Anterior cingulate cortex (tissue), 58 donors: Measurements from ENCODE around the gene WSB1.
A peak's percentile ranks its signal among the peaks of the same experiment; 100 is the strongest.
"Not testable (repeated sequence)": the region's sequence is repeated elsewhere in the genome, so short reads cannot be mapped to it uniquely, and the experiment has no call there.

Experiments
- DNase-seq, 58 donors: peaks; one replicate each; lab custom pipeline; 2025; lab: John Stamatoyannopoulos, UW

WSB1 gene

DNA sequence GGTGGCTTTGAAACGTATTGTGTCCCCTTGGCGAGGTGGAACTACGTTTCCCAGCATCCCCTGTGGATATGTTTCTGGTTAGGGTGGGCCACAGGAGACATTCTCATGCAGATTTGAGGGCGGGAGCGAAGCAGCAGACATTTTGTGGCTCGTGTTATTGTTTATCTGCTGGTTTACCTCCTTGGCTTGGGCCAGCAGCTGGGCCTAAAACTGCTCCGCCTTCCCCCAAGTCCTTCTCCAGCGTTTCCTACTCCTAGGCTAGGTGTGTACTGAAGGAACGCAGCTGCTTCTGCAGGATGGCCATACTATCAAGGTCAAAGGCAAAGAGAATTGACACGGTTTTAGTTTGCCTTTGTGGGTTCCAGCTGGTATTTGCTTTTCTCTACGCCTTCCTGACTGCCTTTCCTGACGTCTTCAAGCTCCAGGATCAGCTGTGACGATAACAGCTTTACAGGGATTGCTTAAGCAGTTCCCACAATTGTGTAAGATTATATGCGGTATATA is 17.2 kb upstream of the WSB1 start:
- no peak for DNase-seq

DNA sequence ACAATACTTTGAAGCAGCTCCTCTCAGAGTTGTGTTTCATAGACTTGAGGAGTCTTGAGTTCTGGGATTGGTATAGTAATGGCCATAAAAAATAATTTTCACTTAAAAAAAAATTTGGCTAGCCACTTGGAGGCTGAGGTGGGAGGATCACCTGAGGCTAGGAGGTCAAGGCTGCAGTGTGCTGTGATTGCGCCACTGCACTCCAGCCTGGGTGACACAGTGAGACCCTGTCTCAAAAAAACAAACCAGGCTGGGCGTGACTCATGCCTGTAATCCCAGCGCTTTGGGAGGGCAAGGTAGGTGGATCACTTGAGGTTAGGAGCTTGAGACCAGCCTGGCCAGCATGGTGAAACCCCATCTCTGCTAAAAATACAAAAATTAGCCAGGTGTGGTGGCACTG is 14.8 kb upstream of the WSB1 start:
- DNase-seq = not testable (repeated sequence)

DNA sequence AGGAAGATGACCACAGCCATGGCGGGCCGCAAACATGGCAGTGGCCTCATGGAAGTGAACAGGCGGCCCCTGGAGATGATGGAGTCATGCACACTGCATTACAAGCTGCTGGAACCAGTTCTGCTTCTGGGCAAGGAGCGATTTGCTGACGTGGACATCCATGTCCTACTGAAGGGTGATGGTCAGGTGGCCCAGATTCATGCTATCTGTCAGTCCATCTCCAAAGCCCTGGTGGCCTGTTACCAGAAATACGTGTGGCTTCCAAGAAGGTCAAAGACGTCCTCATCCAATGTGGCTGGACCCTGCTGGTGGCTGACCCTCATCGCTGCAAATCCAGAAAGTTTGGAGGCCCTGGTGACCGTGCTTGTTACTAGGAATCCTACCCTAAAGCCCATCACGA is 13.4 kb upstream of the WSB1 start:
- DNase-seq = no peak

DNA sequence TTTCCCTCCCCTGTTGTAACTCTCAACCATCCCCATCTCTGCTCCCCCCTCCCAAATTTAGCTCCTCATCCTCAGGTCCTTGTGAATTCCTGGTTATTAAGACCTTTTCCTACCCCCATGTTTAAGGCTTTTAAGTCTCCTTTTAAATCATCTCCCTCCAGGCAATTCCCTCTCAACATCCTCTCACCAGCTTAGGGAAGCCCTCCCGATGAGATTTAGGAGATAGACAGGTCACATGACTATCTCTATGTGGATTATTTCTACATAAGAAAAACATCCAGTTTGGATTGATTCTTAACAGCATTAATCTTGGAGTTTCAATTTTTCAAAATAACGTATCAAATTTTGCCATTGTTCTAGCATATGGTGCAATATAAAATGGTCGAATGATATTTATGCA is 12.5 kb upstream of the WSB1 start:
- no peak for DNase-seq

DNA sequence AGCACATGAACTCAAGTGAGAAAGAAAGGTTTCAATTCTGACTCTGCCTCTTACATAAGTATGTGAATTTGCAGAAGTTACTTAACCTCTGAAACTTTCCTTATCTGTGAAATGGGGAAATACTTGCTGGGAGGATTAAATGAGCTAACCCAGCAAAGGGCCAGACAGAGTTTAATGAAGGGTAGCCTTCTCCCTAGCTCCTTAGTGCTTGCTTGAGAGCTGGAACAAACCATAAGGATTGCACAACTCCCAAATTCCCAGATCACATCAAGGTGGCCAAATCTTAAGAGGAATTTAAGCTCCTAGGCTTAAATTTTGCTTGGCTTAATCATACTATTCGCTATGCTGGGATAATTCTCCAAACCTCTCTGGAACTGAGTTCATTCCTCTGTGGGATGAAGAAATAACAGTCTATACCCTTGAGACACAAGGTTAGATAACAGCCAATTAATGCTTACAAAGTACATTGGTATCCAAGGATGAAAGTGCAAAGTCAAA is 11.8 kb upstream of the WSB1 start:
- no peak for DNase-seq

DNA sequence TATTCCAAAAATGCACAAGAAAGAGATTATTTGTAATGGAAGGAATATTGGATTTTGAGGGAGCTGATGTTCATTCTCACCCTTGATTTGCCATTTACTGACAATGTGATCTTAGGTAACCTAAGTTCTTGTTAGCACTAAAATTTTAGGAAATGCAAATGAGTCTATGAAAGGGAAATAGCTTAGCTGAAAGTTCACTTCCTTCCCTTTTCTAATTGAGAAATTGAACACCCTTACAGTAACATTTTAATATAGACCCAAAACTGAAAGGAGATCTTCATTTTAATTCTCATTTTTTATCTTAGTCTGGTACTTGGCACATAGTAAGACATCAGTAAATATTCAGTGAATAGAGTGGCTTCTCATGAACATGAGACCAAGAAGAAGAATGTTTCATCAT is 10.9 kb upstream of the WSB1 start:
- no peak for DNase-seq

DNA sequence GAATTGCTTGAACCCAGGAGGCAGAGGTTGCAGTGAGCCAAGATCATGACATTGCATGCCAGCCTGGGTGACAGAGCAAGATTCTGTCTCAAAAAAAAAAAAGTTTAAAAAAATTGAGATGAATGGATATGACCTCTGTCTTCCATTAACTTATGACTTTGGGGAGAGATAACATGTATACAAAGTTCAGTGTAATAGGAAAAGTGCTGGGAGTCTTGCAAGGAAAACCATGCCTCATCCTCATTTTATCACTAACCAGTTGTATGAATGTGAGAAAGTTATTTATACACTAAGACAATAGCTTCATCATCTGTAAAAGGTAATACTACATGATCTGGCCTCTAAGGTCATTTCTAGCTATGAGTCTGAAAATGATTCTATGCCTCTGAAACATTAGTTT is 10.2 kb upstream of the WSB1 start:
- no peak for DNase-seq

DNA sequence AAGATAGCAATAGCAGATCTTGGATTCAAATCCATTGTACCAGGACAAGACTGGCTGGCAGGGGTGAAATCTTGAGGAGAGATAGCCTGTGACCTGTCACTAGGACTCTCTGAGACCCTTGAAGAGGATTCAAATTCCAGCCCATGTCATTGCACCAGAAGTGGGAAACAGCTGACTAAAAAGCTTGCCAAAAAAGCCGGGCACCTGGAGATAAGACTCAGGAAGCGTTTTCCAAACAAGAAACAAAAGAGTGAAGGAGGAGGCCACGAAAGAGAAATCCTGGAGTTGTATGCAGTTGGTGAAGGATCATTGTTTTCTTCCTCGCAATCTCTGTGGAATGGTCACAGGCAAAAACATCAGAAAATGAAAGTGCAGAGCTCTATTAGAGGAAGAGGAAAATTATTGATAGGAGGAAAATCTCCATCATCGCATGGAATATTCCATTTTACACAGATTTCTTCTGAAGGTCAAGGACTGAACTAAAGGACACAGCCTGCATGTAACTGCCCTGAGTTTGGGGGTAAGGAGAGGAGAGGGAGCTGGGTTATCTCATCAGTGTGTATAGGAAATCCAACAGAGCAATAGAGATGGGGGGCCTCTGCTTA is 9.0 kb upstream of the WSB1 start:
- no peak for DNase-seq

DNA sequence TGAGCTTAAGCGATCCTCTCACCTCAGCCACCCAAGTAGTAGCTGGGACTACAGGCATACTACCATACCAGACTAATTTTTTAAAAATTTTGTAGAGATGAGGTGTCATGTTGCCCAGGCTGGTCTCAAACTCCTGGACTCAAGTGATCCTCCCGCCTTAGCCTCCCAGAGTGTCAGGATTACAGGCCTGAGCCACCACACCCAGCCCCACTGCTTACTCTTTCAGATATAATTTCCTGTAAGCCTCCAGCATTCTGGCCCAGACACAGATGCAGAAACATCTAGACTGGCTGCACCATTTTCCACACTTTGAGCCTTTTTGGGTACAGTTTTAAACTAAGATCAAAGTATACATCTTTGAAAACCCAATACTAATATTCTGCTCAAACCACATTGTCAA is 8.4 kb upstream of the WSB1 start:
- no peak for DNase-seq

DNA sequence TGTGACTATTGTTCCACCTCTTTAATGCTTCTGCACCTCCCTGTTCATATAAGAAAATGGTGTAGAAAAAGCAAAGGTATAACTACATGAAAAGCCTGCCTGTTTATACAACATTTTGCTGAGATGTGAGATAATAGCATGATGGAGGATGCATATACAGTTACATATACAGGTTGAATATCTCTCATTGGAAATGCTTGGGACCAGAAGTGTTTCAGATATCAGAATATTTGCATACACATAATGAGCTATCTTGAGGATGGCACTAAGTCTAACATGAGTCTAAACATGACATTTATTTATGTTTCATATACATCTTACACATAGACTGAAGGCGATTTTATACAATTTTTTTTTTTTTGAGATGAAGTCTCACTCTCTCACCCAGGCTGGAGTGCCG is 5.7 kb upstream of the WSB1 start:
- no peak for DNase-seq

DNA sequence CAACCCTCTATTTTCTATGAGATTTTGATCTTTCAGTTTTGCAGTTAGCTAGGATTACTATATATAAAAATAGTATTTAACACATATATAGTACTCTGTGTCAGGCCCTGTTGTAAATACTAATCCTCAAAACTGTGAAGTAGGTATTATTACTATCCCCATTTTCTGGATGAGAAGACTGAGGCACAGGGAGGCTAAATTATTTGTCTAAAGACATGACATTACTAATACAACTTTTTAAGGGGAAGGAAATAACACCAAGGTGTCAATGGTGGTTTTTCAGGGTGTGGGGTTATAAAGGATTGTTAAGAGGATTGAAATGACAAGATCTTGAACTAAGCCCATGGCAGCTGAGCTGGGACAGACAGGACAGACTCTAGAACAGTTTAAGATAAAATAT is 4.1 kb upstream of the WSB1 start:
- DNase-seq = no peak

DNA sequence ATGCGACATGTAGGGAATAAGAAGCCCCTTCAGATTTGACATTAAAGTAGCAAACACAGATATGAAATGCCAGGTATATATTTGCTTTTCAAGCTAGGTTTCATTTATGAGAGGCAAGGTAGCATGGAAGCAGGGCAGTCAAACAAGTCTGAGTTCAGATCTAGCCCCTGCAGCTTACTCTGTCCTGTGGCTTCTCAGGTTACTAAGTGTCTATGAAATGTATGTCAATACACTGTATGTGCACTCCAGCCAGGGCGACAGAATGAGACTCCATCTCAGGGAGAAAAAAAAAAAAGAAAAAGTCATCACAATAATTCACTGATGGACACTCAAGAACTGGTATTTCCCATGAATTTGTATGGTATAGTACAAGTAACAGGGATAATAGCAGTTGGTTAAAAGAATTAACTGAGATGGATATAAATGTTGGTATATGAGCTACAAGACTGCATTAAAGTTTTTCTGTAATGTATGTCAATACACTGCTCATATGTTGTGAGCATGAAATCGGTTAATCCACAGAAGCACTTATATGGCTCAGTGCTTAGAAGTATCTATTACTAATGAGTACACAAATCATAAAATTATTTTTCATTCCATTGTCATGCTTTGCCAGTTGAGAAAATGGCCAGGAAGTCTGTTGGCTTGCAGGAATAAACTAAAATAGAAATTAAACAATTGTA is 2.9 kb upstream of the WSB1 start:
- DNase-seq = no peak

DNA sequence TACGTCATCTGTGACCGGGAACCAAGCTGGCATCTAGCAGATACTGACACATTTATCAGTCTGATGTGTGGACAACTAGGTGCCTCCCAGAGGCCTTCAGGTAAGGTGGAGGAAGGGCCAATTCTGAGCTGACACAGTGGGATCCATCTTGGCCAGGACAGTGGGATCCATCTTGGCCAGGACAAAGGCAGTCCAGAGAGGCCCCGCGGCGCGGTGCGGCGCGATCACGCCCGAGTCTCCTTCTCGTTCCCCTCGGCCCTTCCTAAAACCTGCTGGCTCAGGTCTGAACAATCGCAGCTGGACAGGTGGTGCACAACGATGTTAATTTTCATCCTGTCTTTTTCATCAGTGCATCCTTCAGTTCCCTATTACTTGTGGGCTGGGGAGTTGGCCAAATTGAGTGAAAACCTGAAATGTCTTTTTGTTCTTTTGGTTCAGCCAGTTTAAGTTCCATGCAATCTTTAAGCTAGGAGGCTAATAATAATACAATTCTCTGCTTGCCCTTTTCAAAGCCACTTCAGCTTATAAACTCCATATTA is 486 bp upstream of the WSB1 start:
- peak in 10 of 58 donors; percentile 9 to 37 (median 15) for DNase-seq

DNA sequence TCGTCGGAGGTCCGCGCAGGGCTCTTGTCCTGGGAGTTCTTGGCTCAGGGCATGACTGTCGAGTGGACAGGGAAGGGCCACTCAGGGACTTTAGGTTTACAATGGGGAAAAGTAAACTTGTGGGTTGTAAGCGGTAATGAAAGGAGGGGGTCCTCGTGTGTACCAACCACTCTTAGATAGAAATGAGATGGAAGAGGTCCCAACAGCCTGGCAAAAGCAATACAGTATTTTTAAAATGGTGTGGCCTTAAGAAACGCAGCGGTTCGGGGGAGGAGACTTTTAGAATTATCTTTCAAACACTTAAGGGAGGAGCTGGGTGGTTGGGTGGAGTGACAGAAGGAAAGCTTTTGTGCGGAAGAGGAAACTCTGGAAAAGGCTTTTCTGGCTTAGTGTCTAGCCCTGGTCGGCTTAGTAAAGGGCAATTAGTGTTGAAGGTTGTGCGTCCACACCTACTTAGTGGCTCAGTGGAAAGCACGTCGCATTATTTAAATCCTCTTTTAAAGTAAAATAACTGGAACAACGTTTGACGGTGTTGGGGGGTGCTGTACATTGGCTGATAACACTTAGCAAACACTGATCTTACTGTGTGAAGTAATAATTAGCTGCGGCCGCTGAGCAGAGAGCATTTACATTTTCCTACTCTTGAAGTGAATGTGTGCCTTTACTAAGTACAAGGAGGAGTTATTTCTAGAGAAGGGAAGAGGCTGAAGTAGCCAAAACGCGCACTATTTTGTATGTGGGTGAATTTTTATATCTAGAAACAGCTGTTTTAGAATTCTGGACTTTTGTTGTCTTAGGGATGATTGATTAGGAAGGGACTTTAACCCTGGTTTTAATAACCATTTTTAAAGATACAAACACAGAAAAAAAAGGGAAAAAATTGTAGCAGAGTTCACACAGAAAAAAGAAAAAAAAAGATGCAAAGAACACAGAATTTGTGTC is 1.0 kb downstream of the WSB1 start:
- DNase-seq = peak in 29 of 58 donors; percentile 10 to 76 (median 44)

DNA sequence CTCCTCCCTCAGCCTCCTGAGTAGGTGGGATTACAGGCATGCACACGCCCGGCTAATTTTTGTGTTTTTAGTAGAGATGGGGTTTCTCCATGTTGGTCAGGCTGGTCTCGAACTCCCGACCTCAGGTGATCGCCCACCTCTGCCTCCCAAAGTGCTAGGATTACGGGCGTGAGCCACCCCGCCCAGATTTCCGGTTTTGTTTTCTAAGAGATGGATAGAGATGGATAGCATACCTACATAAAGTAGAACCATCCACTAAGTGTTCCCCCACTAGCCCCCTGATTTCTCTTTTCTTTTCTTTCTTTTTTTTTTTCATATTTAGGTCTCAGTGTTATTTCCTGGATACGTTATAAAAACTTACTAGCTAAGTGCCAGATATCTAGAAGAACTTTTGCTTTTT is 2.0 kb downstream of the WSB1 start:
- no peak for DNase-seq

DNA sequence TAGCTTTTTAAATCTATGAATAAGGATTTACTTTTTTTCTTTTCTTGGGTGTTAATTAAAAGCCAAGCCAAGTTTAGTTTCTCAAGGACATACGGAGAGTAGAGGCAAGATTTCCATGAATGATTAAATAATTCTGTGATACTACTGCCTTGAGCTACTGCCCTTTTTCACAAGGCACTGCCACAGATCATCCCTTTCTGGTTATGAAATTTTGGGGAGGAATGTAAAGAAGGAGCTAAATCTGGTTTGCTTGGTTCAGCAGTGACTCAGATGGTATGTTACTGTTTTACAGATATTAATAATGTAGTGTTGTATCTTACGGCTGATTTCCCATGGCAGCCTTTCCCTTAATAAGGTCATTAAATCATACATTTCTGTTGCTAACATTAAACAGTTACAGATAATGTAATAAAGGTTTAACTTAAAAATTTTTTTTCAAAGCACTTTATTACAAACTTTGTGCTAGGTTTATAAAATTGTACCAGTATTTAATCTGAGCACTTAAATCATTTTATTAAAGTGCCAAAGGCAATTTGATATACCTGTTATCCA is 2.6 kb downstream of the WSB1 start:
- DNase-seq = no peak

DNA sequence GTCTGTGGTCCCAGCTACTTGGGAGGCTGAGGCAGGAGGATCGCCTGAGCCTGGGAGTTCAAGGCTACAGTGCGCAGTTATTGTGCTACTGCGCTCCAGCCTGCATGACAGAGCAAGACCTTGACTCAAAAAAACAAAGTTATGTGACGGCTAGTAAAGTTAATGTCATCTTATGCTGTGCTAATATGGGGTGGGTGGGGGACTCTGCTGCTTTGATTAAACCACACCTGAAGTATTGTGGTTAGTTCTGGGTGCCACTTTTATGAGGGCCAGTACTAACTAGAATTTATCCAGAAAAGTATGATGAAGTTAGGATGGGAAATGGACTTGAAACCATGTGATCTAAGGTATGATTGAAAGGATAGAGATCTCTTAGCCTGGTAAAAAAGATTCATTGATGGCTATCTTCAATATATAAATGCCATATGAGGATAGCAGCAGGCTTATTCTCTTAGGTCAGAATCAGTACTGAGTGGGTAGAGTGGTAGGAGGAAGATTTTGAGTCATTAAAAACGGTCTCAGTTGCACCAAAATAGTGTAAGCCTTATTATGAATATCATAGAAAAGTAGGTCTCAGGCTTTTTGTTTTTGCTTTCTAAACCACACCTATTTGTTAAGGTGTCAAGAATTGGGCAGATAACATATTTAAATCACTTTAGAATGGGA is 5.6 kb downstream of the WSB1 start:
- no peak for DNase-seq

DNA sequence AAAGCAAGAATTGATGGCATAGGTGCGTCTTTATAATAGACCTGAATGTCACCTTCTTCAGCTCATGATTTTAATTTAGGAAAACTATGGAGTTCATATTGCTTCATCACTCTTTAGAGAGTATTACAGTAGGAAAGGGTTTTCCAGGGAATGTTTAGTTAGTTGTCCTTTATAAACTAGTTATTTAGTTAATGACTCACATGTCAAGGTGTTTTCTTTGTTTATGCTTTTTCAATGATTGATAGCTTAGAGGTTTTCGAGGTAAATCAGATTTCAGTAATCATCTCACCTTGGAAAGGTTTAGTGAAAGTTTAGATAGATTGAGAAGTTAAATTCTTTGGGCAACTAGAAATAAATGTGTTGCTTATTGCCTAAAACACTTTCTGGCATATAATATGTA is 9.8 kb downstream of the WSB1 start:
- no peak for DNase-seq

DNA sequence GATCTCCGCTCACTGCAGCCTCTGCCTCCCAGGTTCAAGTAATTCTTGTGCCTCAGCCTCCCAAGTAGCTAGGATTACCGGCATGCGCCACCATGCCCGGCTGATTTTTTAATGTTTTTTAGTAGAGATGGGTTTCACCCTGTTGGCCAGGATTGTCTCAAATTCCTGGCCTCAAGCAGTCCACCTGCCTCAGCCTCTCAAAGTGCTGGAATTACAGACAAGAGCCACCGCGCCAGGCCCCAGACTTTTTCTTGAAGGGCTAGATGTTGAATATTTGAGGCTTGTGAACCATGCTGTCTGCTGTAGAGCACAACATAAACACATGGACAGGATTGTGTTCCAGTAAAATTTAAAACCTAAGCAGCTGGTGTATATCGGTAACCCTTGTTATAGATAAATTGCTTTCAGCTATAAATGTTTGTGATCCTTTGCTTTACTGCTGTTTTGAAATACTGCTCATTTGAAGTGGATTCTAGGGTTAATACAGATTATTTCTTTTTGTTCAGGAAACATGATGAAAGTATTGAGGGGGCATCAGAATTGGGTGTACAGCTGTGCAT is 12.4 kb downstream of the WSB1 start:
- no peak for DNase-seq
